HG03280 (cell line): ENCODE results near the gene ERRFI1.

Experiments used
- ATAC-seq: cut with Tn5 transposase; IDR thresholded peaks from one replicate; pipeline ENCODE4 v1.9.1; 2021; ENCODE audit warnings: mild to moderate bottlenecking, moderate library complexity; ENCODE audit not compliant: unreplicated experiment

Gene ERRFI1

DNA sequence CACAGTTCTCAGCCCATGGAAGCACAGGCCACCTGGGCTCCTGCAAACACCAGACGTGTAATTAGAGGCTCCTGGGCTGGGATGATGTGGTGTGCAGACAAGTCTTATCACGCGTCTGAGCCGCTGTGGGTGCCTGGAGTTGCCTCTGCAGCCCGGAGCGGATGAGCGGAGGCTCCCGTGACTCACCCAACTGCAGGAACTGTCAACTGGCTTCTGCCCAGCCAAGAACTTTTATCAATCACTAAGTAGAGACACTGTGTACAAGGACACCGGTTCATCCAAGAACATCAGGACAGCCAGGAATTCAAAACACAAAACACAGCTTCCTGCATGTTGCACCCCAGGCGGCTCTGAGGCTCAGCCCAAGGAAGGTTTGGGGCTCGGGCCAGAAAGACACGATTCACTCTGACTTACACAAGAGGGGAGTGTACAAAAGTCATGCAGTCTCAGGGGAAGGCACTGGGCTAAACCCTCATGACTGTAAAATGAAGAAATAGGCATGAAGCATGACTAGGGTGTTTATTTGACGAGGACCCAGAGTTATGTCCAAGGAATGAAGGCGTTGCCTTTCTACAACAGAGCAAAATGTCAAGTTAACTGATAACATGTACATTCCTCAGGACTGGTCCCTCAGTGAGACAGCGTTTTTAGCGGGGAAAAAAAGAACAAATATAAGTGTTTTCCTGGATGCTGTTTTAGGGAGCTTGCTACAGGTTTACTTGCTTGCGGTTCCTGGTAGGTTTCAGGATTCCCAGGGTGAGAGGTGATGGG, 21.1 kb downstream of the ERRFI1 start:
- no peak for ATAC-seq

DNA sequence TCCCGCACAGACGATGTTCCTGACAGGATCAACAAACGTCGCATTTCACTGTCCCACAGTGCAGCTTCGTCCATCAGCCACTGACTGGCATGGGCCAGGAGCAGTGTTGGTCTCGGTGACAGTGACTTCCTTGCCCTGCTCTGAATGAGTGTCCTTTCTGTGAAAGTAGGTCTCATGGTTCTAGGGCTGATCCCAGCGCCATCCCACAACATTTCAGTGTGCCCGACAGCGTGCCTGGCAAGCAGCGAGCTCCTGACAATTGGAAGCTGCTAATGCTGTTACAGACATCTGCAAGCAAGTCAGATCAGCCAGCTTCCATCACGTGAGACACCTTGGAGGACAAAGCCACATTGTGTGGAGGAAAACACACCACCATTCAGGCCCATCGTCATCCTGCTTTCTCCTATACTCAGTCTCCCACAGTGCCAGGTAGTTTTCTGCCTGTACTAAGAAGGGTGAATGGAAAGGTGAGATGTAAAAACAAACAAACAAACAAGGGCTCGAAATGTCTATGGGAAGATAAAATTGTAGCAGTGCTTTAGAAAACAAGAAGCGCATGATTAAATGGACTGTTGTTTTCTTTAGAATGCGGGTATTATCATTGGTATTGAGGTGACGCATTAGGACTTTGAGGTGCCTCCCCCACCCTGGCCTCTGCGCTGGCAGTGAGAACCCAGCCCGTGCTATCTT, 21.9 kb downstream of the ERRFI1 start:
- no peak for ATAC-seq

DNA sequence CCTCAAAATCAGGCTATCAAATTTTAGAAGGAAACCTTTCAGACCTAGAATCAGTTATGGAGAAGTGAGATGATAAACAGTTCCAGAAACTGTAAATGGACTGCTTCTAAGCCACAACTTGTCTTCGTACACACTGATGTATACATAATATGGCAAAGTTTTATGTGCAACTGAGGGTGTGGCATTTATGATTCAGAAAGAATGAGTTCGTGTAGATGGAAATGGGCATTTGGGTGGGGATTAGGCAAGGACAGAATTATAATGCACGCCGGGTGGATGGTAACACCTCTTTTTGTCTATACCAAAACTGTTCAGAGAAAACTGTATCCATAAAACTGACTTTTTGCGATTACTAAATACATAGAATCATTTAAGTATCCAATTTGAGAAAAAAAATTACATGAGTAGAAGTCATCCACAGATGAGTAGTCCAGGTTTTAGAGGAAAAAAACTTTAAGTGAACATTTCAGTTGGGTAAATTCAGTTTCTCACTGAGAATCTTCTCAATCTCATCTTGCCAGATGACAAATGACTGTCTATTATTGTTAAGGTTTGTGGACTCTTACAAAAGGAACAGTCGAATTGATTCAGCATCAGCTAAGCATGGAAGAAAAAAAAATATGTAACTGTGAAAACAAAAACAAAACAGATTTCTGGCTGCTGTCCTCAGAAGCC, 22.5 kb downstream of the ERRFI1 start:
- ATAC-seq = no peak

GRCh38 chr1:8002921-8003320, 23.2 kb downstream of the ERRFI1 start:
- no peak for ATAC-seq

- no peak for ATAC-seq
Measured at GRCh38 chr1:8002329-8002910, 23.7 kb downstream of the ERRFI1 start.

DNA sequence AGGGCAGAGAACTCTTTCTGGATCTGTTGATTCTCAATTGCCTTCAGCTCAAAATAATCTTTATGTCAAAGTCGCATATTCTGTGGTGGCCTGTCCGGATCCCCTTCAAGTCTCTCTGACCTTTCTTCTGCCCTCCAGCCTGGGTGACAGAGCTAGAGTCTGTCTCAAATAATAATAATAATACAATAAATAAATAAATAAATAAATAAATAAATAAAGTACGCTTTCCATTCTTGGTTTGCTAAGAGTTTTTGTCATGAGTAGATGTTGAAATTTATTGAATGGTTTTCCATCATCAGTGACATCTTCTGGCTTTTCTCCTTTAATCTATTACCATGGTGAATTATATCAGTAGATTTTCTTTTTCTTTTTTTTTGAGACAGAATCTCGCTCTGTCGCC, 30.7 kb downstream of the ERRFI1 start:
- no peak for ATAC-seq

DNA sequence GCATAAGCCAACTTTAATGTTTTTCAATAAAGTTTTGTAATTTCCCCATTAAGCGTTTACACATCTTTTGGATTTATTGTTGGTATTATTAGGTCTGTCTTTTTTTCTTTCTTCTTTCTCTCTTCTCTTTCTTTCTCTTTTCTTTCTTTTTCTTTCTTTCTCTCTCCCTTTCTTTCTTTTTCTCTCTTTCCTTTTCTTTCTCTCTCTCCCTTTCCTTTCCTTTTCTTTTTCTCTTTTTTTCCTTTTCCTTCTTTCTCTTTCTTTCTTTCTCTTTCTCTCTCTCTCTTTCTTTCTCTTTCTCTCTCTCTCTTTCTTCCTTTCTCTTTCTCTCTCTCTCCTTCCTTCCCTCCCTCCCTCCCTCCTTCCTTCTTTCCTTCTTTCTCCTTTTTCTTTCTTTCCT, 31.3 kb downstream of the ERRFI1 start:
- ATAC-seq = no peak

- peak; percentile 82 for ATAC-seq
Measured at GRCh38 chr1:7993593-7994479, 32.3 kb downstream of the ERRFI1 start.

GRCh38 chr1:7992885-7993284, 33.2 kb downstream of the ERRFI1 start:
- no peak for ATAC-seq

GRCh38 chr1:7991504-7992440, 34.3 kb downstream of the ERRFI1 start:
- no peak for ATAC-seq

- no peak for ATAC-seq
Measured at GRCh38 chr1:7989762-7990428, 36.2 kb downstream of the ERRFI1 start.

DNA sequence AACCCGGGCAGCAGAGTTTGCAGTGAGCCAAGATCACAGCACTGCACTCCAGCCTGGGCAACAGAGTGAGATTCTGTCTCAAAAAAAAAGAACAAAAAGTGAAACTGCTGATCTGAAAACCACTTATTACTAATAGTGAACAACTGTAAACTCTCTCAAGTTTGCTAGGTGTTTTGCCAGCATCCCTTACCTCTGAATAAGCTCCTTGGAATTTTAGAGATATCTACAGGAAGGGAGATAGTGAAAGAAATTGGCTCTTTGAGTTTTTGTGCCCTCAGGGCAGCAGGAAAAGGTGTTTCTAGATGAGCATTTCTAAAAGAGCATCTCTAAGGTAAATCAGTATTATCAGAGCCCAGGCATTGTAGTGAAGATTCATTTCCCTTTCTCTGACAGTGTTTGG, 37.5 kb downstream of the ERRFI1 start:
- ATAC-seq = no peak

DNA sequence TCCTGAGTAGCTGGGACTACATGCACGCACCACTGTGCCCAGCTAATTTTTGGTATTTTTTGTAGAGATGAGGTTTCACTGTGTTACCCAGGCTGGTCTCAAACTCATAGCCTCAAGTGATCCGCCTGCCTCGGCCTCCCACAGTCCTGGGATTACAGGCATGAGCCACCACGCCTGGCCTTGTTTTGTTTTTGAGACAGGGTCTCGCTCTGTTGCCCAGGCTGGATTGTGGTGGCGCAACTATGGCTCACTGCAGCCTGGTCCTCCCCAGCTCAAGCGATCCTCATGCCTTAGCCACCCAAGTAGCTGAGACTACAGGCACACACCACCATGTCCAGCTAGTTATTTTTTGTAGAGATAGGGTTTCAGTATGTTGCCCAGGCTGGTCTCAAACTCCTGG, 38.6 kb downstream of the ERRFI1 start:
- ATAC-seq = no peak

DNA sequence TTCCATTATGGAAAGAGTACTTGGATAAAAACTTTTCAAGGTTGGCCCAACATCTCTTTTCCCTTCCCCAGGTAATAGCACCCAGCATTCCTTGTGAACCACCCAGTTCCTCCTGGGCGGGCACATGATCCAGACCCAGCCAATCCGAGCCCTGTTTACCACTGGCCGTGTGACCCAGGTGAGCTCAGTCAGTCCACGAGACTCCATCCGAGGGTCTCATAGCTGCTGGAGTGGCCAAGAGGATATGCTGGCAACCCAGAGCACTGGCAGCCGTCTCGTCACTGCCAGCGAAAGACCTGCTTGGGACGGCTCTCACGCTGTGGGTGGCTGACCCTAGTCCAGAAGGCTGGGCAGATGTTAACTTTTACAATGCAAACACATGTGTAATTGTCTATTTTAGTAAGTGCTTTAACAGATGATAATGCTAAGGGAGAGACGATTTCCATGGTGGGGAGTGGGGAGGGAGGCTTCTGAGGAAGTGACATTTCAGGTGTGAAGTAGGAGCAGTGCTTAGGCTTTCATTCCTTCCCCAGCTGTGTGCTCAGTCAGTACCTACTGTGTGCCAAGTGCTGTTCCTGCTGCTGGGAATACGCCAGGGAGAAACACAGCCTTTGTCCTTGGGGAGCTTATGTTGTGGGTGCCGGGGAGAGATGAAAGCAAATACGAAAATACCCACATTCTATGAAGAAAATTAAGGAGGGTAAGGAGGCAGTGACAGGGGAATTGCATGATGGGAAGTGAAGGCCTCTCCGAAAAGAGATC, 40.1 kb downstream of the ERRFI1 start:
- ATAC-seq = no peak

GRCh38 chr1:7984811-7985210, 41.3 kb downstream of the ERRFI1 start:
- no peak for ATAC-seq

DNA sequence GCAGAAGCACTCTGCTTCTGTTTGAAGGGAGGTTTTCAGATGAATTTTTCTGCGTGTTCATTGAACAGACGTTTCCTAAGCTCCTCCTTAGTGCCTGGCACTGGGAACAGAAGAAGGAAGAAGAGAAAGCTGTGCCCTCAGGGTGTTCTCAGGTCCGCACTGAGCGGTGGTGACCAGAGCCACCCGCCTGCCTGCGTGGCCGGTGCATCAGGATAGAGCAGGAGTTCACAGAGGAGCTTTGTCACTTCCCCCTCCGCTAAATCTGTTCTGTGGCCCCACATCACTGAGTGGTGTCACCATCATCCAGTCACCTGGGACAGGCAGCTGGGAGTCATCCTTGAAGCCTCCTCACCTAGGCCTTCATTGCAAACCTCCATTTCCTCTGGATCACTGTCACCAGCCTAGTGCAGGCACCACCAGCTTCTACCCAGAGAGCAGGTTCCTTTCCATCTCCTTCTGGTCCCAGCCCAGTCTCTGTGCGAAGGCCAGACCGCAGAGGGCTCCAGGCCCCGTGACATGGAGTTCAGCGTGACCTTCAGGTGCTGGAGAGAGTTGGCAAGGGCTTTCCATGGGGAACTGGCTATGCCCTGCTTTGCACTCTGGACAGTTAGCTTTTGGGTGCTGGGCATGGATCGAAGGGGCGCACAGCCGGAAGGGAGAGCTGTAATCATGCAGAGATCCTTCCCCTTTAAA, 42.9 kb downstream of the ERRFI1 start:
- no peak for ATAC-seq

- no peak for ATAC-seq
Measured at GRCh38 chr1:7980984-7981383, 45.1 kb downstream of the ERRFI1 start.
